ENCODE data around the gene CHAF1A.
A peak's percentile ranks its signal among the peaks of the same experiment; 100 is the strongest.

CHAF1A gene

DNA sequence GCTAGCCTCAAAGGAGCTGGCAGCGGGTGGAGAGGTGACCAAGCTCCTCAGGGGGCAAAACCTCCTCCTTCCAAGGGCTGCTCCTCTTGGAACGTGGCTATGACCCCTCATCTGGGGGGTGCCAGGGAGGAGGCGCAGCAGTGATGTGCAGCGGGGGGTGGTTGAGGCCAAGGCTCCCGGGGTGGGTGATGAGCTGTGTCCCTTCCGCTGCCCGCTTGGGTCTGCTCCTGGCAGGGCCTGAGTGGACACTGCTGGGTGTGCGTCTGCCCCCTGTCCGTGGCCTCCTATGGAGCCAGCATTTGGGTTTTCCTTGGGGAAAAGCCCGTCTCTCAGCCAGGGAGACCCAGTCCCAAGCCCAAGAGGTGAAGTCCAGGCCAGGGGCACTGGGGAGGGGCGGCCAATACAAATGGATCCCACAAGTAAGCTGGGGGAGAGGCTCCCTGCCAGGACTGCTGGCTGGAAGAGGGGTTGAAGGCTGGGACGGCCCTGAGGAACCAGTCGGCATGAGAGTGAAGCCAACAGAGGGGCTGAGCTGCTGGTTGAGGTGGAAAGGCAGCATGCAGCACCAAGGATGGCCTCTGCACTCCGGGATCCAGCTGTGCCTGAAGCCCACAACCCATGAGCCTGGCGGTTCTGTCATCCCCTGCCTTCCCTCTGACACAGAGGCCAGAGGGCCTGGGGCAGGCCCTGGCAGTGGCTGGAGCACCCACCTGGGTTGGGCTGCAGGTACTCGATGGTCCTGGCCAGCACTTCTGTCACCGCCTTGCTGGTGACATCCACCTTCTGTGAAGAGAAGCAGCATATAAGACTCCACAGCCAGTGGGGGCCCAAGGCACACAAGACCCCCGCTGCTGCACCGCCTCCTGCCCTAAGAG is 36.4 kb upstream of the CHAF1A start:
- no peak for DNase-seq (ENCODE audit: low read depth in 2 of 2)

DNA sequence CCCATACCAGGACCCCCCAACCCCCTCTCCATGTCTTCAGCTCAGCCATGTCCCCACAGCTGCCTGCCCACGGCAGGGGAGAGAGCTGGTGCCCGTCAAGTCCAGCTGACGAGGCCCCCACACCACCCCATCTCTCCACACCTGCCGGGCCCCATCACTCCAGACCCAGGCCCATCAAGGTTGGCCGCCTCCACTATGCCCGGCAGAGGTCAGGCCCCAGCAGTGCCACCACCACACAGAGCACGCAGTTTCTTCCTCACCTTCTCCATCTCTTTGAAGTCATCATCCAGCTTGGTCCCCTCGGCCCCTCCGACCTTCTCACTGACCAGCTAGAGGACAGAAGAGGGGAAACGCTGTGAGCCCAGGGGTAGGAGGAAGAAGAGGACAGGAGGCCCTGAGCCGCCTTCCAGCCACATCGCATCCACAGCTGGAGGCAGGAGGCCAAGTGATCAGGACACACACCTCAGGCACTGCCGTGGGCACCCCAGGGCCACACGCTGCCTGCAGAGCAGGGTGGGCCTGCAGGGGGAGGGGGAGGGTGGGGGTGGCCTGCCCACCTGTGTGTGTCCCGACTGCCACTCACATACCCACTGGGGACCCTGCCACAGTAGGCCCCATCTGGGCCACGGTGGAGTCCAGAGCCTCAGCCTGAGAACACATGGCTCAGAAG is 35.6 kb upstream of the CHAF1A start:
- DNase-seq (ENCODE audit: low read depth in 2 of 2): no peak

DNA sequence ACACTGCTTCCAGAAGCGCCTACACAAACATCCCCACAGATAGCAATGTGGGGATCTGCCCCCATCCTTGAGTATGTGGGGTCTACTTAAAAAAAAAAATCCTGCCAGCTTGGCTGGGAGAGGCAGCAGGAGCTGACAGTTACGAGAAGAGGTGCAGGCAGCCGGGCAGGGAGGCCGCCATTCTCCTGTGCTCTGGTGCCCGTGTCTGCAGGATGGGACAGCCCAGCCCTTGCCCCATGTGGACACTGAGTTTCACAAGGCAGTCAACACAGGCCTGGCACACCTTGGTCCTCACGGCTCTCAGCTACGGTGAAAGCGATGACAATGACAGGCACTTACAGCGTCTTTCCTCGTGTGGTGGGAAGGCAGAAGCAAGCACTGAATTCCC is 35.1 kb upstream of the CHAF1A start:
- no peak for DNase-seq (ENCODE audit: low read depth in 2 of 2)

DNA sequence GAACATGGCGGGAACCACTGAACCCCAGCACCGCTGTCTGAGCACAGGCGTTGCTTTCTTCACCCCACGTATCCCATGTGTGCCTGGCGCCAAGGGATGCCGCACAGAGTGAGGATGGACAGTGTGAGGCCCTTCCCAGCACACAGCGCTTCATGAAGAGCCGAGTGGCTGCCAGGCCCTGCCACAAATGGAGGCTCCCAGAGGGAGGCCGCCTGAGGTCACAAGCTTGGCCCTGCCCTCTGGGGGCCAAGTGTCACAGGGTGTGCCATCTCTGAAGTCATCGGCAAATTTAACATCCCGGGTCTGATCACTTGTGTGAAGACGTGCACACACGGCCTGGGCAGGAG is 34.7 kb upstream of the CHAF1A start:
- no peak for DNase-seq (ENCODE audit: low read depth in 2 of 2)

DNA sequence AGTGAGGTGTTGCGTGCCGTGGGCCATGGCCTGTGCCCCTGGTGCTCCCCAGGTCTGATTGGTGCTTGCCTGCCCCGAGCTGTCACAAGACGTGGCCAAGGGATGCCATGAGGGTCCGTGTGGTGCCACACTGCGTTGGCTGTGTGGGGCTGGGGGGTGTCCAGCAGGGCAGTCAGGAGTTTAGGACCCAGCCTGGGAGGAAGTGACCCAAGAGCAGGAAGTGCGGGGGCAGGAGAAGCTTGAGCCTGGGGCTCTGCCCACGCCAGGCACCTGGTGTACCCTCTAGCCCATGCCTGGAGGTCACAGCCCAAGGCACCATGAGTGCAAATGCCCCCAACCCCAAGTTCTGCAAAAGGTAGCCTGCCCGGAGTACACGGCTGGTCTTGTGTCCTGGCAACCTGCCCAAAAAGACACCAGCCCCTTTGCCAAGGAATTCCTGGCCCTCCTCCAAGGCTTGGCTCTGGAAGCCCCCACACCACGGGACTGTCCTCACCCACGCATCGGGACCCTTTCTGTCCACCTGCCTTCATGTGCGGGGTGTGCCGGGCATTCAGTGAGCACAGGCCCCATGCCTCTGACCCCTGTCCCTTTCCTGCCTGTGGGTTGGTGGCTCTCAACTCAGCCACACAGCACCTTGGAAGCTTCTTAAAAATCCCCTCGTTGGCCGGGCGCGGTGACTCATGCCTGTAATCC is 34.2 kb upstream of the CHAF1A start:
- no peak for DNase-seq (ENCODE audit: low read depth in 2 of 2)

DNA sequence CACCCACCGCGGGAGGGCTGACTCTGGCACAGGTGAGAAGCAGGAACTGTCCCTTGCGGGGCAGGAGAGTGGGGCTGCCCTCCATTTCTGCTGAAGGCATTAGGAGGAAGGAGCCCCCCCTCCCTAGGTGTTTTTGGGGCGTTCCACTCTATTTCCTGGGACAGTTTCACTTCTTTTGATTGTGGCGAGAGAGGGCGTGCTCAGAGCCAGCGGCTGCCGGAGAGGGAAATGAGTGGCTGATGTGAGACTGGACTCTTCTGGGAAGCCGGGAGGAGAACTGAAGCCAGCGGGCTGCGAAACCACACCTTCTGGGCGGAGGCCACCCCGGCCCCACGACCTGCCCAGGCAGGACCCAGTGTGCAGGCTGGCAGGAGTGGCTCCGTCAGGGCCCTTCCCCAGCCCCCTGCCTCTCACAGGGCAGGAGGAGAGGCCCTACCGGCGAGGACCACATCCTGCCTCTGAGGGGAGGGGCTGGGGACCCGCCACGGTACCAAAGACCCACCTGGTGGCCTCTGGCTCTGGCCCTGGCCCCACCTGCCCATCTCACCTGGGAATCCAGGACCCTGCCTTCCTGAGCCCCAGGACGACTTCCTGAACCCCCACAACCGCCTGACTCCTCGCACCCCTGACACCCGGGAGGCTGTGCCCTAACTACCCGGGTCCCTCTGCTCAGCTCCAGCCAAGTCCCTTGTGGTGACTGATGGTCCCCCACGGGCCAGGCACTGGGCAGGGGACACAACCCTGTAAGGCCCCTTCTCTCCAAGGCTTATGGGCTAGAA is 33.1 kb upstream of the CHAF1A start:
- DNase-seq (ENCODE audit: low read depth in 2 of 2): peak; percentile 54 to 56

DNA sequence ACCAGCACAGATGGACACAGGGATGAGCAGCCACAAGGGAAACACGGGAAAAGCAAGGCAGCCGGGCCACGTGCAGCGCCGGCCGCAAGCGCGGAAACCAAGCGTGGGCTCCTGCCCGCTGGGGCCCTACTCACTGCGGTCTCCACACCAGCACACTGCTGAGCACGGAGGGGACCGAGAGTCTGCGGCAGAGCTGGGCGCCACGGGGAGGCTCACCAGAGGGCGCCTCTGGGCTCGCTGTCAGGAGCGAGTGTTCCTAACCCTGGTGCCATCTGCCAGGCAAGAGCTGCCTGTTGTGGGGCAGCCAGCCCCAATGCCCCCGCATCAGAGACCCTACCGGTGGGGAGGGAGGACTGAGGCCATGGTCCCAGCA is 32.6 kb upstream of the CHAF1A start:
- DNase-seq (ENCODE audit: low read depth in 2 of 2): peak; percentile 70 to 75

DNA sequence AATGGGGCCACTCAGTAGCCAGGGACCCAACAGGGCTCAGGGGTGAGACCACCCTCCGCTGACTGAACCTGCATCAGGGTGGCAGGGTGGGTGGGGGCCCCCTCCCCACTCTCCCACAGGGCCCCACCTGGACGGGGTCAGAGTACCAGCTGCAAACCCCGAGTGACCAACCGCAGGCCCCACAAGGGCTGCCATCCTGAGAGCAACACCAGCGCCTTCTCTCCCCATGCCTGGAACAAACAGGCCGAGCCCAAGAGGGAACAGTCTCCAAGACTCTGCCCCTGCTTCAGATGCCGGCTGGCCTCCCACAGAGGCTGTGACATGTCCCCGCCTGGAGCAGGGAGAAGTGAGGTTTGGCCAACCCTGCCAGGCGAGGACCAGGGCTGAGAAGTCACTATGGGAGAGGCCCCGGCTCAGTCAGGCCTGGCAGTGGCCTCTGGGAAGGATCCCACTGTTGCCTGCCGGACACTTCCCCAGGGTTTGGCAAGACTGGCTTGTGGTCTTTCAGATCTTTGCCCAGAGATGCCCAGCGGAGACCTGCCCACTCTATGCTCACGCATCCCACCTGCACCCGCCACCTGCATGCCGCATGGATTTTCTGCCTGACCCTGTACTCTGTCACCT is 31.9 kb upstream of the CHAF1A start:
- DNase-seq (ENCODE audit: low read depth in 2 of 2): no peak

DNA sequence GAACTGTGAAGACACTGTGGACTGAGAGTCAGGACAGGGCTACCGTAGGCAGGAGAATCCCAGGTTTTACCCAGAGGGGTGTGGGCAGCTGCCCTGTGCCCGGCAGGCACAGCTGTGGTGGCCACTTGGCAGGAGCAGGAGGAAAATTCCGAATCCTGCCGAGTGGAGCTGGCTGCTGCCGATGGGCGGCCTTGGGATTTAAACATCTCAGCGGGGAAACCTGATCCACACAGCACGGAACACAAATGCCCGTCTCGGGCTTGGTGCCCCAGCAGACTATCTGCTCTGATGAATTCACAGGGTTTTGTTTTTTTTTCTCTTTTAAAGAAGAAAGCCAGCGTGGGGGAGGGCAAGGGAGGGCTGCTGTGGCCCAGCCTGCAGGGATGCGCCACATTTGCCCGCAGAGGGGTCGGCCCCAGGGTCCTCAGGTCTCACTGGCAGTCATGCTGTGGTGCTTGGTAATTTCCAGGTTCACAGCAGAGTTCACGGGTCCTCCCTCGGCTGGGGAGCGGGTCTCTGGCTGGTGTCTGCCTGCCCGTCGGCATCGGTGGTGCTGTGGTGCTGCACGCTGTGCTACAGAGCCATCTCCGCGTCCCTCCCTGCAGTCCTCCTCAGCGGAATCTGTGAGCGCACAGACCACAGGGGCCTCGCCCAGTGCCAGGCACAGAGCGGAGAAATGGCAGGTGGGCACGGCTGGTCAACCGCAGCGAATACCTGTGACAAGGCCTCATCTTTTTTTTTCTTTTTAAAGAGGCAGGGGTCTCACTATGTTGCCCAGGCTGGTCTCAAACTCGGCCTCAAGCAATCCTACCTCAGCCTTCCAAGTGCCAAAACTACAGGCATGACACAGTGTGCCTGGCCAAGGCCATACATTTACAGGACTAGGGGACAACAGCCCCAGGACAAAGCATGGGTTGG is 30.9 kb upstream of the CHAF1A start:
- DNase-seq (ENCODE audit: low read depth in 2 of 2): no peak

DNA sequence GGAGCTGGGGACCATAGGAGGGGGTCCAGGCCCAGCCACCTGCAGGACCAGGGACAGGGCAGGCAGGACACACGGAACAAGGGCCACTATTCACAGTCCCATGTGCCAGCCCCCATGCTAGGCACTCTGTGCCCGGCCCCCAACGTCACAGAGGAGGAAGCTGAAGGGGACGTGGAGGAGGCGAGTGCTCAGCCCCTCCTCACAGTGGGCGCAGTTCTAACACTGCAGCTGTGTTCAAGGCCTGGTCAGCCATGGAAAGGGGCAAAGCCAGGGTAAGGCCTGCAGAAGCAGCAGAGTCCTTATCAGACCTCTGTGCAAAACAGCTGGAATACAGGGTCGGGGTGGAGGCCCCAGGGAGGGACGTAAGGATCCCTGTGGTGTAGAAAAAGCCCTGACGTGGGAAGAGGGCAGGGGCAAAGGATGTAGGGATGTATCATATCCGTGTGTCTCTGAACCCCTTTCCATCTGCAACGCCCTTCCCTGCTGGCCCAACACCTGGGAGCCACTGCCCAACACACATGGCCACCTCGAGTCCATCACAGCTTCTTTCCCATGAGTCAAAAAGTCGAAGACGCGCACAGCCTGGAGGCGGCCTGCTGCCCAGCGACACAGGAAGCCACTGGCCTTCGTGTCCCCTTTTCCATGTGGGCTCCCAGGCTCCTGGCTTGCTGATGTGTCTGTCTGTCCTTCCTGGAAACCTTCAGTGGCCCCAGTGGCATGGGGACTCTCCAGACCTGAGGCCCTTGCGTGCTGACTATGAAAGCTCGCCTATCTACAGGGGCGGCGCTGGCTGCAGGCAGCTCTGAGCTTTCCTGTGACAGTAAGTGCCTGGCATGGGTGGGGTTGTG is 30.1 kb upstream of the CHAF1A start:
- no peak for DNase-seq (ENCODE audit: low read depth in 2 of 2)

DNA sequence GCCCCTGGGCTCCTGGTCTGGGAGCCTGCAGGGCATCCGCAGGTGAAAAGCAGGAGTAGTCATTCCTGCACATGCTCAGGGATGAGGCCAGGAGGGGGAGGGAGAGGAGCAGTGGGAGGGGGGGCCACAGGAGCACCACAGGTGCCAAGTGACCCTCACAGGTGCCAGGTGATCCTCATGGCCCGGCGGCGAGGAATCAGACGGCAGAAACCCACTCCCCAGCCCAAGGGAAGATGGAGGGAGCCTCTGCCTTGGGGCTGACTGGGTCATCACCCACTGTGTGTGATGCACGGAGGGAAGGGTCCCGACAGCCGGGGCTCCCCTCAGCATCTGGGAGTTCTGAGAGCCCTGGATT is 29.4 kb upstream of the CHAF1A start:
- no peak for DNase-seq (ENCODE audit: low read depth in 2 of 2)

DNA sequence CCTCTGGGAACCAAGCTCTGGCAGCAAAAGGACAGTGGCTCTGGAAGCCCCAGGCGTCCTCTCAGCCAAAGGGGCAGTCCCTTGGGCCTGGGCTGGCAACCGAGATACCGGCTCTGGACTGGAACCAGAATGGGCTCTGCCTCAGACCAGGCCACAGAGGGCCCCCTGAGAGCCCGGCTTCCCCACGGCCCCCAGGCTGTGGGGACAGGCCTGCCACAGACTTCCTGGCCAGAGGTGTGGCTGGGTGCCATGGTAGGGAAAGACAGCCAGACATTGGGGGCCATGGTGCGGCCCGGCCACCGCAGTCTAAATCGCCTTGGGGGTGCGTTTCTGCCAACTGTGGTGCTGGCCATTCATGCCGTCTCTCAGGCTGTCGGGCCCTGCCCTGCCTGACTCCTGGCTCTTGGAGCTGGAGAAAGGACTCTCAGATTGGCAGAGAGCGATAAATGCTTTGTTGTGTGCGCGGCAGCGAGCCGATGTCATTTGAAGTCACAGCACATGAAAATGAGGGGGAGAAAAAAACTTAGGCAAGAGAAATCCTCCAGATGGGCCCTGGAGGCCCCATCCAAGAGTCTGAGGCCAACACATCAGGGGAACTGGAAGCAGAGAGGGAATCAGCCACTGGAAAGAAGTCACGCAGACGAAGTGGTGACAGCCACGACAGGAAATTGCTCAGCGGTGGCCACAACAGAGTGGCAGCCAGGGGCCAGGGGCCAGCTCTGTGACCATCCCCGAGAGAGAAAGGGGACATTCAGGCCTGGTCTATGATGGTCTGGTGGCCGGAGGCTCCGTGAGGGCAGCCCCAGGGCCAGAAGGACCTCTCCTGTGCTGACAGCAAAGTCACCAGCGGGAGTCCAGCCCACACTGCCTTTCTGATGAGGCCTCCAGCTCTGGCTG is 28.6 kb upstream of the CHAF1A start:
- DNase-seq (ENCODE audit: low read depth in 2 of 2): no peak

DNA sequence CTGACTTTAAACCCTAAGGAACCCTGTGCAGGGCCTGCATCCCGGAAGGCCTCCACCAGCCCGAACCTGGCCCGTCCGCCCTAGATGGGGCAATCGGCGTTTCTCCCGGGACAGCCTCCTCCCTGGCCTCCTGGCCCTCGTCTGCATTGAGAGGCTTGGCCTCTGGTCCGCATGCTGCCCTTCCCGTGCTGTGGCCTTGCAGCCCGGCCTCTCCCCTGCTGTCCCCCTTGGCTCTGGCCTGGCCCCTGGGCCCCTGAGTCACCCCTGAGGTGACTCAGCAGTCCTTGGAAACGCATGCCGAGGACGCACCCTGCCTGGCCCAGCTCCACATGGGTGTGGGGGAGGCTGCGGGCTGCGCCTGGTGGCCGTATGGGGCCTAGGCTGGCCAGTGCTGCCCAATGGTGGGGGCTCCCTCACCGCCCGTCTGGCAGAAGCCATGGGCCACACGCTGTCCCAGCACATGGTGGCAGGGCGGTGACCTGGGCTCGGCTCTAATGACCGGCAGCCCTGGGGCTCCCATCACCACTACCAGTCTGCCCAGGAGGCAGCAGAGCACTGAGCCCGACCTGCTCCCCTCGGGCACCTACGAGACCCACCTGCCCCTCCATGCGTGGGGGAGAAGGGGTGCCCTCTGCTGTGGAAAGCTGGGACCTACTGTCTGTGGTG is 27.8 kb upstream of the CHAF1A start:
- no peak for DNase-seq (ENCODE audit: low read depth in 2 of 2)

DNA sequence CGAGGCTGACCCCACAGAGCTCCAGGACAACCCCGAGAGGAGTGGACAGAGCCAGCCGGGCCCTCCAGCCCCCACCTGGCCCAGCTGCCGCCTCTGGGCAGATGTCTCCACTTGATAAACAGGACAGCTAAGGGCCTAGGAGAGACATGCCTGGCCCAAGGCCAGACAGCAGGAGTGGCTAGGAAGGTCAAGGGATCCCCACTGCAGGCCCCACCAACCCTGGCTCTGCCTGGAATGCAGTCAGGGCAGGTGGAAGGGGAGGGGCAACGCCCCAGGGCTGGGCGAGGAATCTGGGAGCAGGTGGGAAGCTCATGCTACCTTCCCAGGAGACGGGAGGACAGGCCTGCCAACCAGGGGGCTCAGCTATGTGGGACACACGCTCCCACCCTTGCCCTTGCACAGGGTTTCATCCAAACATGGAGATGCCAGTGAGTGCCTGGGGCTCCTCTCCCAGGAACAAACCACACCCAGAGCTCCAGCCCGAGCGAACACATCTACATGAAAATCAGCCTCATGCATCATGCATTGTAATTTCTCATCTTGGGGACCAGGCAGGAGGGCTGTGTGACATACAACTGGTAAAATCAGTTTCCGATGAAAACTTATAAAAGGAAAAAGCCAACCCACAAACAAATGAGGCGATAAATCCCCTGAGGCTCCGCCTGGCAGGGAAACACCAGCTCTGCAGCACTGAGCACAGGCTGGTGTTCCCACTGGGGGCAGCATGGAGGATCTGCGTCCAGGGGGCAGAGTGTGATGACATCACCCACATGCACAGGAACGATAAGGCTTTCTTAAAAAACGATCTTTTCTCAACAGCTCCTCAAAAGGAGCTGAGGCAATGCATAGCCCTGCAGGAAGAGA is 27.0 kb upstream of the CHAF1A start:
- DNase-seq (ENCODE audit: low read depth in 2 of 2): no peak

DNA sequence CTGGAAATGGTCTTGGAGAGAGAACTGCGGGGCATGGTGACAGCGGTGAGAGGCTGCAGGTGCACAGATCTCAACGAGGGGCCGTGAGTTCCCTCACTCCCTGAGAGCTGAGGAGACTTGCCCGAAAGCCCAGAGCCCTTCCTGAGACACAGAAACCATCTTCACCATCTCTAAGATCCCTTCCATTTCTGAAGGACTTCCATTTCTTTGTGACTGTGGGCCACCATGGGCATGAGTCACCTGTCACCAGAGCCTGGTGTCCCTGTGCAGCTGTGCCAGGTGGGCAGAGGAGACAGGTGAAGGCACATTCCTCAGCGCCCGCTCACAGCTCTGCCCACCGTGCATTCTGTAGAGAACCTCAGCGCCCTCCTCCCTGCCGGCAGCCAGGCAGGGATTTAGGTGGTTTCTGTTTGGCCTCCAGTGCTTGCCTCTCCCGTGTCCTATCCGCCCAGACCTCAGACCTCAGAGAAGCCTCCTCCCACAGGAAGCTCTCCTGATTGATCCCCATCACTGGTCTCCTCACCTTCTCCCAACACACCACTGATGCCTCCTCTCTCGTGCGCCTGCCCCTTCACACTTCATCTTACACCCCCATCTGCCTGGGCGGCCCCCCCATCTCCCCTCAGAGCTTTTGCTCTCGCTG is 26.3 kb upstream of the CHAF1A start:
- no peak for DNase-seq (ENCODE audit: low read depth in 2 of 2)

DNA sequence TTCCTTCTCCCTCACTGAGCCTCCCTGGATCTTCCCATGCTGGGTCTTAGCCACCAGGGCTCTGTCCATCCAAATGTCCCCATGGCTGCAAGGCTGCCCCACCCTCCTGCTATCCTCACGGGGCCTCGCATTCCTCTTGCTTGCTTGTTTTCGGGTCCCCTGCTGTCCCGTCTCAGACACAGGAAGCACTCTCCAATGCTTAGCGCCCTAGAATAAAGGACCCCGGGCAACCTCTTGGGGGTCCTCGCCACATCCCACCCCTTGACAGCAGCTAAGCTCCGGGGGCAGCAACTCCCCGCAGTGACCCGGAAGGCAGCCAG is 25.8 kb upstream of the CHAF1A start:
- DNase-seq (ENCODE audit: low read depth in 2 of 2): no peak
